Non-pigmented ciliary epithelial cell (primary cell): ENCODE measurements around the gene DRC1.
A peak's percentile ranks its signal among the peaks of the same experiment; 100 is the strongest.

Source experiments
- DNase-seq: peaks from one replicate; pipeline ENCODE4 v3.0.0-alpha.2; 2010; ENCODE audit warnings: low read depth

DRC1 gene

GRCh38 chr2:26448651-26449050 is 46.9 kb downstream of the DRC1 start:
- no peak for DNase-seq

- DNase-seq: no peak
These were observed 47.7 kb downstream of the DRC1 start for GRCh38 chr2:26449278-26450030.

GRCh38 chr2:26450031-26450635 is 48.4 kb downstream of the DRC1 start:
- no peak for DNase-seq

- DNase-seq: no peak
These were observed 50.0 kb downstream of the DRC1 start for GRCh38 chr2:26451700-26452099.

GRCh38 chr2:26453421-26454329 is 52.0 kb downstream of the DRC1 start:
- DNase-seq: no peak

GRCh38 chr2:26454561-26455001 is 52.9 kb downstream of the DRC1 start:
- no peak for DNase-seq

GRCh38 chr2:26455037-26455669 is 53.4 kb downstream of the DRC1 start:
- no peak for DNase-seq

- DNase-seq: no peak
These were observed 54.1 kb downstream of the DRC1 start for GRCh38 chr2:26455670-26456439.

GRCh38 chr2:26456440-26457250 is 54.9 kb downstream of the DRC1 start:
- DNase-seq: no peak

GRCh38 chr2:26457251-26457666 is 55.5 kb downstream of the DRC1 start:
- no peak for DNase-seq

GRCh38 chr2:26457695-26458364 is 56.1 kb downstream of the DRC1 start:
- no peak for DNase-seq

GRCh38 chr2:26458365-26459042 is 56.8 kb downstream of the DRC1 start:
- no peak for DNase-seq

- DNase-seq: no peak
These were observed 58.4 kb downstream of the DRC1 start for GRCh38 chr2:26459991-26460612.

- DNase-seq: no peak
These were observed 58.9 kb downstream of the DRC1 start for GRCh38 chr2:26460613-26461031.

GRCh38 chr2:26461601-26462023 is 59.9 kb downstream of the DRC1 start:
- no peak for DNase-seq

- no peak for DNase-seq
These were observed 60.4 kb downstream of the DRC1 start for GRCh38 chr2:26462100-26462499.

- DNase-seq: peak; percentile 19
These were observed 61.0 kb downstream of the DRC1 start for GRCh38 chr2:26462511-26463243.
